Left forelimb (tissue), 1 donor: Measurements from ENCODE around the gene TMEM266.
A peak's percentile ranks its signal among the peaks of the same experiment; 100 is the strongest.

ENCODE experiments used
- DNase-seq: peaks from one replicate; pipeline ENCODE4 v3.0.0-alpha.2; 2018; ENCODE audit warnings: low spot score

TMEM266 gene

DNA sequence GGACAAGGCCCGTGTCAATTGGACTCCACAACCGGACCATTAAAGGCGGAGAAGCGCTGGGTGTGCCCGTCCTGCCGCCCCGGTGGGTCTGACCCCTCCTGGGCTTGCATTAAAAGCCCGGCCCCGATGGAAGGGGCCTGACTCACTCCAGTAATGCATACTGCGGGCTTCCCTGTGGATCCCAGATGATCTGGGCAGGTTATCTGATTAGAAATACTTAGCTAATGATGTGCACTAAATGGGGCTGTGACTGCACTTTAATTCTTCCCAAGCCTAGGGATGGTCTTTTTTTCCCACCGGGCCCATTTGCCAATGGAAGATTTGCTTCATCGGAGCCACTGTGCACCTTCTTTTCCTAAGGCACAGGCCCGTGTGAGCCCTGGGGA lies 124.9 kb downstream of the TMEM266 start:
- no peak for DNase-seq

DNA sequence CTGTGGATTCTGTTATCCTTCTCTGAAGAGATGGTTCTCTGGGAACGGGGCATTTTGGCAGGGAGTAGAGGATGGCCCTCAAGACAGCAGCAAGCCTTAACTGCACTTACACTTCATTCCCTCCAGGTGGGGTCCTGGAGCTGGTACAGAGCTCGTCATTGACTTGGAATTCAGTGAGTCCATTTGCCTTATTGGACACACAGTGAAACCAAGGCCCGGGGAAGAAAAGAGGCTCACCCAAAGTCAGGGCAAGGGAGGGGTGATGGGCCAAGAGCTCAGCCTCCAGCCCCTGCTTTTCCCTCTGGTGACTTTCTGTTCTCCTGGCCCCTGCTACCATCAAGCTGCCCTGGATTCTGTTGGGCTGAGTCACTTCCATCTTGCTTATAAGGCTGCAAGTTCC lies 125.9 kb downstream of the TMEM266 start:
- DNase-seq, result no peak

DNA sequence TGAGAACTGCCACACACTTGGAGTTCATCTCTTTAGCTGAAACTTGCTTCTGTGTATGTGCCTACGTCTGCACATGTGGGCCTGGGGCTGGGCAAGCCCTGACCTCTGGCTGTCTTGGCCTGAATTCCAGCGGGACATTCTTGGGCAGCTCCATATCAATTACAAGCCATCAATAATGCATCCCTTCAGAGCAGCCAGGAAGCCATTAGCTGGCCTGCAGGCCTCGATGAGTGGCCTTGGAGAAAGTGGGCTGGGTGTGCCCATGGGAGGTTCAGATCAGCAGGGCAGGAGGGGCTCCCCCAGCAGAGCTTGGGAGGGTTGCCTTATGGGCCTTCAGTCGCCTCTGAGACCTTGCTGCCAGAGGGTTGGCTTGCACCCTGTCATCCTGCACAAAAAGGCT lies 127.4 kb downstream of the TMEM266 start:
- no peak for DNase-seq

DNA sequence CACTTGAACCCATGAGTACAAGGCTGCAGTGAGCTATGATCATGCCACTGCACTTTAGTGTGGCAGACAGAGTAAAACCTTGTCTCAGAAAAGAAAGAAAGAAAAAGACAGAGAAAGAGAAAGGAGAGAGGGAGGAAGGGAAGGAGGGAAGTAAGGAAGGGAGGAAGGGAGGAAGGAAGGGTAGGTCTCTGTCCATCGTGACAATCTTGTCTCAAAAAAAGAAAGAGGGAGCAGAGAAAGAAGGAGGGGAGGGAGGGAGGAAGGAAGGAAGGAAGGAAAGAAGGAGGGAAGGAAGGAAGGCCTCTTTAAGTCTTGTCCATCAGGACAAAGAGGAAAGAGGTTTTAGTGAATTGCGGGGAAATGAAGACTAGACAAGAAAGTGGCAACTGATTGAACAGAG lies 129.3 kb downstream of the TMEM266 start:
- DNase-seq, result no peak

DNA sequence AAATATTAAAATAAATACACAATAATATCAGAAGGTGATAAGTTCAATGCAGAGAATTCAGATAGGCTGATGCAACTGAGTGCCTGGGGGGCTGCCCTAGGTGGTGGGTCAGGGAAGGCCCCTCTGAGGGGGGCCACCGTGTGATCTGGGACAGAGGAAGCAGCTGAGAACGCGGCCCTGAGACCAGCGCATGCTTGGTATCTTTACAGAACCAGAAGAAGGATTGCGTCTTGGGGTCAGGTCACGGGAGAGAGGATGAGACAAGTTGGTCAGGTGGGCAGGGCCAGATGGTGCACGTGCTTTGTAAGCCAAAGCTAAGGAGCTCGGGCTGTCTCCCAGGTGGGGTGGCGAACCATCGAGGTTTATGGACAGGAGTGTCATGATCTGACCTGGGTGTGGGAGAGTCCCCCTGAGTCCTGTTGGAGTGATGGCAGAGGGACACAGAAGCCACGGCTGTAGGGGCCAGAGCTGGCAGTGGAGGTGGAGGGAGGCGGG lies 130.3 kb downstream of the TMEM266 start:
- DNase-seq, result no peak

DNA sequence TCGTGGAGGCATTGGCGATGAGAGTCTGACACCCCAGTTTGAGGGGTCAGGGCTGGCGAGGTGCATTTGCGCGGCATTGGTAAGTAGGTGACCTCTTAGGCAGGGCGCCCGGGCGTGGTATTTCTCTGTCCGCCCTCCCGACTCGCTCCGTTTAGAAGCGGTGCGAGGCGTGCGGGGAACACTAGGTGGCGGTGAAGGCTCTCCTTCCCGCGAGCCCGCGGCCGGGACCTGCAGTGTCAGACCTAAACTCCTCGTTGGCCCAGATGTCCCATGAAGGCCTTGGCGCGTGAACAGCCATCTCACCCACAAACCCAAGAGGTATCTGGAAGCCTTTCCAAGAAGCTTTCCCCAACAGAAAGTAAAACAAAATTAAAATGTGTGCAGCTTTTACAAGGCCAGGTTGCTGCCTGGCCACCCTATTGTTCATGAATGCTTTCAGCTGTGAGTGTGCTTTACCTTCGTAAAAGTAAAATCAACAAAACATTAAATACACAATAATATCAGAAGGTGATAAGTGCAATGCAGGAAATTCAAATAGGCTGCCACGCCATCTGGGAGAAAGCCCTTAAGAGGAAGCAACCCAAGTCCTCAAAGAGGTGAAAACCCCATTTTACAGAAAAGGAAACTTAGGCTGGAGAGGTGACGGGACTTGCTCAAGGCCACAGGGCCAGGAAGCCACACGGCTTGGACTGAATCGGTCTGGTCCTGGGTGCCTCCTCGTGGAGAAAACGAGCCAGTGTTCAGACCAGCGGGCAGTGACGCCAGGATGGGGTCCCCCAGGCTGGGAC lies 131.2 kb downstream of the TMEM266 start:
- peak; percentile 81 for DNase-seq

DNA sequence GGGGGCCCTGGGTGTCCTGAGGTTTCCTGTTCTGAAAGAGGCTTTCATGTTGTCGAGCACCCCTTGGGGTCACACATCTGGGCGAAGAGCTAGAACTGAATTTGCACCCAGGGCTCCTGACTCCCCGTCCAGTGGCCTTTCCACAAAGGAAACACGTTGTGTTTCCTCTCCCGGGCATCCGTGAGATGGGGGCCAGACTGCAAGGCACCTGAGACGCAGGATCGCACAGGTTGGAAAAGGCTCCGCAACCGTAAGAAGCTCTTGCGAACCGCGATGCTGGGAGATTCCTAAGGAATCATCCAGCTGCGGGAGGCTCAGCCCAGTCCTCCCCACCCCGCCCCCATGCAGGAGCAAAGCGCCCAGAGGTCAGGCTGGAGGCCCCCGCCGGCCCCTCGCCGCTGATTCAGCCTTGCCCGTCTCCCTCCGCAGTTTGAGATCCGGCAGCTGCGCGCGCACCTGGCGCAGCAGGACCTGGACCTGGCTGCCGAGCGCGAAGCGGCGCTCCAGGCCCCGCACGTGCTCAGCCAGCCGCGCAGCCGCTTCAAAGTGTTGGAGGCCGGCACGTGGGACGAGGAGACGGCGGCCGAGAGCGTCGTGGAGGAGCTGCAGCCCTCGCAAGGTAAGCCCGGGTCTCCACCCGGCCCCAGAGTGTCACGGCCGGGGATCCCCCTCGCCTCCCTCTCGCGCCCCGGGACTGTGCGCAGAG lies 131.9 kb downstream of the TMEM266 start:
- DNase-seq, result no peak

DNA sequence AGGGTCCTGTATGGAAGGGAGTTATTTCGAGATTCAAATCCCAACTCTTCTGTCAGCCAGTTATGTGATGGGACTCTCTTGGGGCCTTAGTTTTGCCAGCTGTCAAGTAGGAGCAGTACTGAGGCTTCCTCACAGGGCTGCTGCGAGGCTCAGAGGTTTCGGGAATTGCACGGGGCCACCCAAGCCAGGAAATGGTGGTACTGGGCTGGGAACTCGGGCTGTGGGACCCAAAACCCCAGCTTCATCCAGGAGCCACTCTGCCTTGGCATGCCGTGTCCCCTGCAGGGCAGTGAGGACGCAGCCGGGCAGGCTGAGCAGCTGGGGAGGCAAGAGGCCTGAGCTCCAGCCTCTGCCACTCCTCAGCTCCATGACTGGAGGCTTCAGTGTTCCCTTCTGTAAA lies 132.9 kb downstream of the TMEM266 start:
- DNase-seq, result no peak

DNA sequence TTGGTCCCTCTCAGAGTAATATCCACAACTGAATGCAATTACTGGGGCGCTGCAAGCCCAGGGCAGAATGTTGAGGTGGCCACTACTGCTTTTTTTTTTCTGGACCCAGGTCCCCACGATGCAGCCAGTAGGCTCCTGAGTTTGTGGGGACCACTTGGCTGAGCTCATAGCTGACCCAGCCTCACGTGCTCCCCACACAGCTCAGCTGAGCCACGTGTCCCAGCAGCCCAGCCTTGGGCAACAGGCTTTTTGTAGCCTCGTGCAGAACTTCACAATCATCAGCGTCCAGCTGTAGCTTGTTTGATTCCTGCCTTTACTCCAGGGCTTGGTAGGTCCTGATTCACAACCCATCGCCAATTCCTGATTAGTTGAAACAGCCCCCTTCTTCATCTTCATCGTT lies 134.1 kb downstream of the TMEM266 start:
- no peak for DNase-seq

DNA sequence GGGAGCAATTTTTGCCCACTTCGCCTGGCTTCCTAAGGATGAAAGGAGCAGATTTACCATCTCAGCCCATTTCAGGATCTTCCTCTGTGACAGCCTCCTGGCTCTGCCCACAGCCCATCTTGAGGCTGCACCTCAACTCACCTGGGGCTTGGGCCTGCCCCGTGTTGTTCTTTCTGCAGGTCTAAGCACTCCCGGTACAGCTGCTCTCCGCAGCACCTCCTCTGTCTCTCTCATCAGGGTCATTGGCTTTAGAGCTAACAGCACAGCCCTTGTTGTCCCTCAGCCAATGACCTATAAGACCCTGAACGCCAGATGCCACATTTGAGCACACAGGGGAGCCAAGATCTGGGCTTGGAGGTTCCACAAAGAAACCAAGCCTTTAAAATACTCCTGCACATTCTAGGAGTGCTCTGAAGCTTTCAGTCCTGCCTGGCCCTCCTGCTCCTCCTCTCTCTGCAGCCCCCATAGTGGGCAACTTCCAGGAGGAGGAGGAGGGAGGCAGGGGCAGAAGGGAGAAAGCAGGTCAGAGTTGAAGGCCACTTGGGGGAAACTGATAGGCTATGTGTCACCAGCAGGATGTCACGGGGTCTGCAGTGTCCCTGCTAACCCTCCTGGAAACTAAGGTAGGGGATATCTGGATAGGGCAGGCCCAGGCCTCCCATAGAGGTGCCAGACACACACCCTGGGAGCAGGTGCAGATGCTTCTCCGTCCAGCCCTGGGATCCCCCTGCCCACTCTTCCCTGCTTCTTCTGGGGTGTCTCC lies 135.9 kb downstream of the TMEM266 start:
- no peak for DNase-seq

DNA sequence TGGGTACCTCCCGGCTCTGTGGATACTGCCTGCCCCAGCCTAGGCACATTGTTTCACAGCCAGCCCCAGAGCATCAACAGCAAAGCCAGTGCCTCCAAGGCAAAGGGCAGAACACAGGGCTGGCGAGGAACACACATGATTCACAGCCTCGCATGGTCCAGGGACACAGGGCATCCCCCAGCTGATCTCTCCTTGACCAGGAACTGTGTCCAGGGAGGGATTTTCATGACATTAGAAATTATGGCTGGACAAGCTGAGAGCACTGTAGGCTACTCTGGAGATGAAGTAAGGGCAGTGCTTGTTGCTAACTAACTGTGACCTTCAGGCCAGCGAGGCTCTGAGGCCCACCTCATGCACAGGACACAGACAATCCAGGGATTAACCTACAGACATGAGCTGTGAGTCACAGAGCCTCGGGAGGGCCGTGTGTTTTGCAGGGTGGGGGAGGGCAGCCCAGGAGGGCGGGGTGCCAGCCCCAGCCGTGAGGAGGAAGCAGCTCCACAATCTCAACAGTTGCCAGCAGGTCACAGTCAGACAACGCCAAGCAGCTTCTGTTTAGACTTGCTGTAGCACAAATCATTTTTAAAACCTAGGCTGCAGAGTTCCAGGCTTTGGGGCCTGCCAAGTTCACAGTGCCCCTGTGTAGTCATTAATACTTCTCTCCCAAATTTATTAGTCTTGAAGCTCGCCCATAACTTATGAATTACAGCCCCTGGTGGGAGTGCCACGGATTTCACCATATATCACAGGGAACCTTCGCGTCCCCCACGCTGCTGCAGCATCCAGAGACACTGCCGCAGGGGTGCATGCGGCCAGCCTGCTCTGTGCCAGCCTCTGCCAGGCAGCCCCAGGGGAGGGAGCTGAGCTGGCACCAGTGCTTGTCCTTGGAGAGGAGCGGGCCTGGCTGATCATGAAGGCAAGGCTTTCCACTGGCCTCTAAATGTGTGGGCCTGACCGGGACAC lies 136.8 kb downstream of the TMEM266 start:
- no peak for DNase-seq

DNA sequence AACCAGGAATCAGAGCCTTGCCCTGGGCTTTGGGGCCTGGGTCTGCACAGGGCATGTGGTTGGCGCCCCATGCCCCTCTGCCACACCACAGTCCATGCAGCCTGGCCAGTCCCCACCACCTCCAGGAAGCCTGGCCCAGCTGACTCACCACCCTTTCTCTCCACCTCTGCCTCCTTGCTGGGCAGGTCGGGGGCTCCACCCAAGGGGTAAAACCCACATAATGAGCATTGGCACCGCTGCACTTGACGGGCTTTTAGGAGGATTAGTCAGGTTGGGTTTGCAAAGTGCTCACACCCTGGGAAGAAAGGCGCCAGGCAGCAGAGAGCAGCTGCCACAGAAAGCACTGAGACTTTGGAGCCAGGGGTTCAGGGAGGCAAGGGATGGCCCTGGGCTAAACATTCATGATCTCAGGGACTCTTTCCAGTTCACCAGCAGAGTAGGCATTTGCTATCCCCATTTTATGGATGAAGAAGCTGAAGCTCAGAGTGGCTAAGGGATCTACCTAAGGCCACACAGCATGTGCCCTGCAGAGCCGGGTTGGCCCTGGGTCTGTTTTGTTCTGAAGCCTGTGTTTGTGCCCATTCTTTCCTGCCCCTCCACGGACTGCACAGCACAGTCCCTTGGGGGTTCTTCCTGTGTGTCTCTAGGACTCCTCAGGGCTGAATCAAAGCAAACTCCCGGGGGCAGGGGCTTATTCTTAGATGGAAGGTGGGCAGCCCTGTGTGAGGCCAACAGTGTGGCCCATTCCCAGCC lies 138.1 kb downstream of the TMEM266 start:
- no peak for DNase-seq

DNA sequence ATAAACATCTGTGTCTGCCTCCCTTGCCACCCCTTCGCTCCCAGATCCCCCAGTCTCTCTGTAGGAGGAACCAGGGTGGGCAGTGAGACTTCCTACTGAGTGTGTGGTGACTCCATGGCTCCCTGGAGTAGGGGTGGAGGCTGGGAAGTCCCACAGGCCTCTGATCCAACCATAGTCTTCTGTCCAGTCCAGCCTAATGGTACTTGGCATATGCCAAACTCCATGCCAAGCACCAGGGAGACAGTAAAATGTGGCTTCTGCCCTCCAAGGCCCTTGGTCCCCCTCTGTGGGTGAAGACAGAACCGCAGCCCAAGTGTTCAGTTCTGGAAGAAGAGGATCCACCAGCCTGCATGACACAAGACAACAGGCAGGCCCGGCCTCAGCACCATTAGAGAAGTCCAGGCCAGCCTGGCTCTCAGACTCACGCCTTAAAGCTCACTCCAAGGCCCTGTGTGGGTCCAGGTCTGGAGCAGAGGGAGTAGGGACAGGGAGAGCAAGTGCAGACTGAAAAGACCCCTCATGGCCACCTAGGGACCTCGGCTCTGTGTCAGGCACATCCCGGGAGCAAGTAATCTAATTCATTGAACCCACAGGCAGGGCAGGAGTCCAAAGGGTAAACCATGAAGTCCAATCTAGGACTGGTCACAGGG lies 138.8 kb downstream of the TMEM266 start:
- peak; percentile 63 for DNase-seq

DNA sequence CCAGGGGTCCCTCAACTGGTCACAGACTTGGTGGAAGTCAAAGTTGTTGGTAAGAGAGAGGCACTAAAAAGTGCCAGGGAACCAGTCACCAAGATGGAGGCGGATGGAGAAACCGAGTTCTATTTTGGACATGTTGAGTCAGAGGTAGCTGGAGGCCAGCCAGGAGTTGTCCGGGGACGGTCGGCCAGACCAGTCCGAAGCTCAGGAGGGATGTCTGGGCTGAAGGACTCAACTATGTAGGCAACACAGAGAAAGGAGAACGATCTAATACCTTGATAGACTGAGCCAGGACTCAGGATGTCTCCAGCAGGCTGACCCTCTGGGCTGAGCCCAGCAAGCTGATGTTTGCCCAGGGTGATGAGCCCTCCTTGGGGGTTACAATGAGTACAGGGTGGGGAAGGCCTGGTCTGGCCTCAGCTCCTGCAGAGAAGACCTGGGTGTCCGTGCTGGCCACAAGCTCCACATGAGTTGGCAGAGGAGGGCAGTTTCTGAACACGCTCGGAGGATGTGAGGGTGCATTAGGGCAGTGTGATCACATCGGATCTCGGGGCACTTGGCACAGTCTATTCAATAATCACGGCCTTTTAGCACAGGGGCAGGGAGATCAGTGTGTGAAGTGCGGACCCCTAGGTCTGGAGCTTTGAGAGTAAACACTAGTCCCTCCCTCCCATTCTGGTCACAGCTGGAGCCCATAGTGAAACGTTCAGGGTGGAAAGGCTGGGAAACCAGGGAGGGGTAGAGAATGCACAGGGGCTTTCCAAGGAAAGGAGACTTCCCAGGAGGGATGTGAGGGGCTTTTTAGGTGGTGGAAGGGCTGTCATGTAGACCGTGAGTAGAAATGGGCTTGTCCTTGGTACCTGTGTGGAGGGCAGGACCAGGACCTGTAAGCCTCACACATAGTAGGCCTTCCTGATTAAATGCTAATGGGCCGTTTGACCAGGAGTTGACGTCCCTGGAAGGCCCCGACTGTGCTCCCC lies 139.6 kb downstream of the TMEM266 start:
- peak; percentile 53 for DNase-seq

DNA sequence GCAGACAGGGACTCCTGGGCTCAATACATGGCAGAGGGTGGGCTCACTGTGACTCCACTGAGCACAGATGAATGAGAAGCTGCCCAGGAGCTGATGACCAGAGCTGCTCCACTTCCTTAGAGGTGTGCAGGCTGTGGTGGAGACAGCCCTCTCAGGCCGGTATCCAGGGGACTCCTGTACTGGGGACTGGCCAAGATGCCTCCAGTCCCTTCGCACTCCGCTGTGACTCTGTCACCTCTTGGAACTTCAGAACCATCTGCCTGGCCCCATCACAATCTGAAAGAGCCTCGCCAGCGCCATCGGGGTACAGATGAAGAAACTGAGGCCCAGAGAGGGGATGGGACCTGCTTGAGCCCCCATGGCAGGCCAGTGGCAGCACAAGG lies 140.3 kb downstream of the TMEM266 start:
- peak; percentile 46 for DNase-seq

DNA sequence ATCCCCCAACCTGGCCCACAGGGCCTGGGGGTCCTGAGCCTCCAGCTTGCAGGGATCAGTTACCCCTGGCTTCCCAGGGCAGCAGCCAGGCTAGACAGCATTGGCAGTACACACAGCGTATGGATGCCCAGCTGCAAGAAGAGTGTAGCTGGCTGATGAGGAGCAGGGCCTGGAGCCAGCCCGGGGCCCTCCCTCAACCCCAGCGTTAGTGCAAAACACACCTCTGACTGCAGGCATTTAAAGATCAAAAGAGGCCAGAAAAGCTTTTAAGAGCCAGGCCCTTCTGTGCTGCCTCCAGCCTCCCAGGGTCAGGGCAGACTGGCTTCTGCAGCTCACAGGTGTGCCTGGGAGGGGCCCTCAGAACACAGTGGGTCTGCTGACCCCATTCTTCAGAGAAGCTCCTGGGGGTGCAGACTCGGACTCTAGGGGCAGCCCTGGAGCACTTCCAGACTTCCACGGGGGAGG lies 140.9 kb downstream of the TMEM266 start:
- peak; percentile 55 for DNase-seq

DNA sequence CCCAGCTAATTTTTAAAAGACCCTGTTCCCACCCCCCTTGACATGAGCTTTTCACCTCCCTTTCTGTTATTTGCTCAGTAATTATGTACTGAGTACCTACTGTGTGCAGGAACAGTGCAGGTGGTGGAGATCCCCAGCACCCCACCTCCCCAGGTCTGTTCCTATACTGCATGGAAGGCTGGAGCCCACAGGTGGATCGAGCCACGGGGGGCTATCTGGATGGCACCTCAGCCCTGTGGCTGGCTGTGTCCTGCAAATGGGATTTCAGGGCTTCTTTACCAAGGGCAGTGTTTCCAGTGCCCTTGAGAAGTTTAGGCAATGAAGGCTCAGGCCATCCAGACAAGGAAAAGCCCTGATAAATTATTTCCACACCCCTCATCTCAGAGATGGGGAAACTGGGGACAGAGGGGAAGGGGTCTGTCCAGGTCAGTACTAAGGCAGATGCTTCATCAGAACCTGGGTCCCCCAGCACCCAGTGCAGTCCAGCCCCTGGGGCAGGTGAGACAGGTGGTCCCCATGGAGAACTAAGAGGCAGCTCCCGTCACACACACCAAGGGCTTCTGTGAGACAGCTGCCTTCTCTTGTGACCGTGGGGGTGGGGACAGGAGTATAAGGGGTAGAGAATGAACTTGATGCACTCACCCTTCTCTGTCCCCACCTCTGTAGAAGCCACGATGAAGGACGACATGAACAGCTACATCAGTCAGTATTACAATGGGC lies 141.9 kb downstream of the TMEM266 start:
- DNase-seq, result peak; percentile 41
